GM12874 (cell line): ENCODE results near the gene PRMT7.

Experiments used
- TF ChIP-seq, protein P1 (sequence below): IDR thresholded peaks from 2 replicates; pipeline ENCODE4 v1.5.1; 2011; ENCODE audit warnings: low read depth, mild to moderate bottlenecking, control low read depth, low read length, moderate library complexity; ENCODE audit not compliant: insufficient read depth

Gene PRMT7

DNA sequence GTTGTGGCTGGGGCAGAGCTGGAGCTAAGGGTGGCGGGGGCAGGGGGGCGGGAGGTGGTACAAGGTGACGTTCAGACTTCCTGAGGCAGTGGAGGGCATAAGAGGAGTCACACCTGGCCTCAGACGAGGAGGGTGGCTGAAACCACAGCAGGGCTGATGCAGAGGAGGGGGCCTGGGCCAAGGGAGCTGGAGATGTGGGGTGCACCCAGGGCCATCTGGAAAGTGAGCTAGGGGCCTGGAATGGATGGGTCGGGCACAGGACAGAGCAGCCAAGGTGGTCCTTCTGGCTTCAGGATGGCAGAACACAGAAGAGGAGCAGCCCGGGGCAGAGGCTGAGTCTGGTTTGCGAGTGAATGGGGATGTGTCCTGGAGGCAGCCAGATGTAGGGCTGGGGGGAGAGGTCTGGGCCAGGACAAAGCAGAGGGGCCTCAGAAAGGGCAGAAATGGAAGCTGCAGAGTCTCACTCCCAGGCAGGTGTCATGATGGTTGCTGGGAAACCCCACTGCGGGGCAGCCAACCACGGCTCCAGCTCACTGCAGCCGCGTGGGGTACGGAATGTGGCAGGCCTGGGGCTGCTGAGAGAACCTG lies 57.6 kb downstream of the PRMT7 start:
- TF ChIP-seq, protein P1, sequence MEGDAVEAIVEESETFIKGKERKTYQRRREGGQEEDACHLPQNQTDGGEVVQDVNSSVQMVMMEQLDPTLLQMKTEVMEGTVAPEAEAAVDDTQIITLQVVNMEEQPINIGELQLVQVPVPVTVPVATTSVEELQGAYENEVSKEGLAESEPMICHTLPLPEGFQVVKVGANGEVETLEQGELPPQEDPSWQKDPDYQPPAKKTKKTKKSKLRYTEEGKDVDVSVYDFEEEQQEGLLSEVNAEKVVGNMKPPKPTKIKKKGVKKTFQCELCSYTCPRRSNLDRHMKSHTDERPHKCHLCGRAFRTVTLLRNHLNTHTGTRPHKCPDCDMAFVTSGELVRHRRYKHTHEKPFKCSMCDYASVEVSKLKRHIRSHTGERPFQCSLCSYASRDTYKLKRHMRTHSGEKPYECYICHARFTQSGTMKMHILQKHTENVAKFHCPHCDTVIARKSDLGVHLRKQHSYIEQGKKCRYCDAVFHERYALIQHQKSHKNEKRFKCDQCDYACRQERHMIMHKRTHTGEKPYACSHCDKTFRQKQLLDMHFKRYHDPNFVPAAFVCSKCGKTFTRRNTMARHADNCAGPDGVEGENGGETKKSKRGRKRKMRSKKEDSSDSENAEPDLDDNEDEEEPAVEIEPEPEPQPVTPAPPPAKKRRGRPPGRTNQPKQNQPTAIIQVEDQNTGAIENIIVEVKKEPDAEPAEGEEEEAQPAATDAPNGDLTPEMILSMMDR: no peak

DNA sequence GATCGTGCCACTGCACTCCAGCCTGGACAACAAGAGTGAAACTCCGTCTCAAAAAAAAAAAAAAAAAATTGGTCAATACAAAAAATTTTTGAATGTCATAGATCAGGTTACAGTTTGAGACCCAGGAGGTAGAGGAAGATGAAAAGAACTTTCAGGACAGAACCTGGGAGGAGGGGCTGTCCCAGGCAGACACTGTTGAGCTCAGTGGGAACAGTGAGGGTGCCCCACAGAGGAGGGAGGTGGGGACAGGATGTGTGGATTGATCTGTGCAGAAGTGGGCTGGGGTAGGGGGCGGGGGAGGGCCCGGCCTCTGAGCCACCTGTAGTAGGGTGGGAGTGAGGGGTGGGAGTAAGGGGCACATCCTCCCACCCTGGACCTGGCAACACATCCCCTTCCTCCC lies 58.3 kb downstream of the PRMT7 start:
- TF ChIP-seq, protein P1: no peak

DNA sequence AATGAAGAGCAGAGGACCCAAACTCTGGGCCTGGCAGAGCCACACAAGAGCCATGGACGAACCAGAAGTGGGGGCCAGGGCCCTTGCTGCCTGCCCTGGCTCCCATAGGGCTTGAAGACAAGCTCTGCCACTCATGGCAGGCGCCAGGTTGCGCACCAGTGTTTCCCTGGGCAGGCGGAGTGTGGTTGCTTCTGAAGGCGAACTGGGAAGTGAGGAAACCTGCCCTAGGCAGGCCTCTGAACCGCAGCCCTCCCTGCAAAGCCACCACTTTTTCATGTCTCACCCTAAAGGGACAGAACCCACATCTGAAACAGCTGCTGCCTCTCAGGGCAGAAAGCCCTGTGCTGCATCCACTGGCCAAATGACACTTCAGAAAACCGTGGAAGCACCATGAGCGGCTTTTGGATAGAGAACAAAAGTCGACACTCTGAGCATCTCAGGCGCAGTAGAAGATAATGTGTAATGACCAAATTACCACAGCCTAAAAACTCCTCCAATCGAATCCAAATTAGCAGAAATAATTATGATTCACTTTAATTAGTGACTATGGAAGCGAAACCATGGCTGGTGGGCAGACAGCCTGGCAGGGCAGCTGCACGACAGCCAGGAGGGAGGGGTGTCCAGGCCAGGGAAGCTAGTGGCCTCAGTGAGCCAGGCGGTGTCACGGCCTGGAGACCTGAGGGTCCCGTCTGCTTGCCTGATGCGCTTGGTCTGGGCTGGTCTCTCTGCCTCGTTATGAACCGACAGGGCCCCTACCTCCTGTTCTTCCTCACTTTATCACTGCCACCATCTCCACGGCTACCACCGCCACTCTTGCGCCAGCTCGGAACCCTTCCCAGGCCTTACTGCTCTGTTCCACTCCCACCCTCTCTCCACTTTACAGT lies 59.1 kb downstream of the PRMT7 start:
- TF ChIP-seq, protein P1: no peak

DNA sequence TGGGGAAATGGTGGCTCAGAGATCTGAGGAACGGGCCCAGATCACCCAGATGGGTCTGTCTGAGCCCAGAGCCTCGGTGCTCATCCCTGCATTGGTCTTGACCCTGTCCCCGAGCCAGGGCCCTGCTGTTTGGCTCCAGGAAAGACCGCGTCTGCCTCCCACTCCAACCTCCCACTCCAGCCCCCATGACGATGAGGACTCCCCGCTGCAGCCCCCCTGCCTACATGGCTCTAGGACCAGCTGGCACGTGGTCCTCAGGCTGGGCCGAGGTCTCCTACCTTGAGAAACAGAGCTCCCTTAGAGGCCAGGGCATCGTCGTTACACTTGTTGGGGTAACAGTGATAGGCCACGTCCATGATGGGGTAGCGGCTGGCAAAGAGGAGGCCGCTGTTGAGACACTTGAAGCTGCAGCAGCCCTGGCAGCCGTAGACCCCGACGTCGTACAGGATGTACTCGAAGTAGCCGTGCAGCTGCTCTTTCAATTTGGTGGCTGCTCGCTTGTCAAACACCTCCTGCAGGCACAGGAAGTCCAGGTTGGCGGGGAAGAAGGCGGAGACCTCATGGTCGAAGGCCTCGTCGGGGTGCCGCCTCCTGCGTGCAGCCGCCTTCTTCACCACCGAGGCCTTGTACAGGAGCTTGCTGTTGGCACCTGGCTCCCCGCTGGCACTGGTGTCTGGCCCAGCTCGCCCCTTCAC lies 59.9 kb downstream of the PRMT7 start:
- TF ChIP-seq, protein P1: no peak

DNA sequence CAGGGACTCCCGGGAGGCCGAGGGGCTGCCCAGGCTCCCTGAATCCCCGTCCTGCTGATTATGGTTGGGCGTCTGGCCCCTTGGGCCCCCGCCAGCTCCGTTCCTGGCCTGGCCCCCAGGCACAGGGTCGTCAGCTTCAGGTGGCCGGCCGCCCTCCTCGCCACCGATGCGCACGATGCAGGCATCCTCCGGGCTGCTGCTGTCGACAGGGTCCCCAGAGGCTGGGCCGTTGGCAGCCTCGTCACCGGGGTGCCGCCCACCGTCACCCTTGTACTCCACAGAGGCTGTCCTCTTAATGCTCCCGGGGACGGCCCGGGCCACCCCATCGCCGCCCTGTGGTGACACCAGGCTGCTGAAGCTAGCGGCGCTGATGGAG lies 60.4 kb downstream of the PRMT7 start:
- TF ChIP-seq, protein P1: no peak

DNA sequence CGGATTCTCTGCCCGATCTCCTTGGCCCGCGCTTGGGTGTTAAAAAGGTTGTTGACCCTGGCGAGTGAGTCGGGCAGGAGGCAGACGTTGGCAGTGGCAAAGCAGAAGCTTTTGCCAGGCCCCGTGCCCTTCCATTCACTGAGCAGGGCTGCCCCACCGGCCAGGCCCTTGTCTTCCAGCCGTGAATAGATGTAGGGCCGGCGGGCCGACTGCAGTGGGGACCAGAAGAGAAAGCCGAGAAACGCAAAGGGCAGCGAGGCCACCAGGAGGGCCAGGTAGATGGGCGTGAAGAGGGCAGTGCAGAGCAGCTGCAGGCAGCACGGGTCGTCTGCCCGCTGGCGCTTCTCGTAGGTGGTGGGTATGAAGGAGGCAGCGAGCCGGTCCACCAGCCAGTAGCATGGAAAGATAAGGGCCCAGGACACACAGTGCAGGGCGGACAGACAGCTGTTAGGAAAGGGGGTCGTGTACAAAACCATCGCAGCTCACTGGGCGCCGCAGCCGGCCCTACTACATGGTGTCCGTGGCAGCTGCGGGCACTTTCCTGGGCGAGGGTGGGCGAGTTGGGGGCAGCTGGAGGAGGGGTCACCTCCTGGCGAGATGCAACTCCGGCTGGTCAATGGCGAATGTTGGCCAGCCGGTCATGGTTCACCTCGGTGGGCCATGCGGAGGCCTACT lies 61.0 kb downstream of the PRMT7 start:
- TF ChIP-seq, protein P1: no peak

DNA sequence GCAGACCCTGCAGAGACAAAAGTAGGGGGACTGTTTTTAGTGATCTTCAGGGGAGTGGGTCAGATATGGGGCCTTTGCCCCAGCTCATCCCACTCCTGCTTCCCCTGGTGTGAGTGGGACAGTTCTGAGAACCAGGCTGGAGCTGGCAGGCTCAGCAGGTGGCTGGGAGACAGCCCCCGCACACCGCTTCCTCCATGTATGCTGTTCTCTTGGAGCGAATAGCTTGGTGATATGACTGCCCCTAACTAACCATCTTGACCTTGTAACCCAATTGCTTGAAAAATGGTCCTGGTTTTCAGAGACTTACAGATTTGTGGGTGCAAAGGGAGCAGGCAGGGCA lies 61.5 kb downstream of the PRMT7 start:
- TF ChIP-seq, protein P1: no peak
